Measurements from ENCODE around the gene ANAPC4. TPM values are rescaled to one million over a fixed set of nuclear protein-coding genes. Genes with fewer than 3 reads are reported as not detected.

Gene ANAPC4
- total RNA-seq, 4 donors from 2014 or later: 19.8 to 49.8 (median 27.2) TPM

GRCh38 chr4:25347473-25347872 is 29.6 kb upstream of the ANAPC4 start:
- no peak for DNase-seq (ENCODE audit: low spot score)
- ATAC-seq (ENCODE audit: low FRiP score): no peak
- TF ChIP-seq CTCF (IDR thresholded peaks at IDR 0.05): no peak

- no peak for TF ChIP-seq CTCF (IDR thresholded peaks at IDR 0.05)
- ATAC-seq (ENCODE audit: low FRiP score) (no peak), DNase-seq (ENCODE audit: low spot score) (no peak)
Observed at GRCh38 chr4:25347971-25348370, 29.1 kb upstream of the ANAPC4 start.

GRCh38 chr4:25350561-25350960 is 26.5 kb upstream of the ANAPC4 start:
- DNase-seq (ENCODE audit: low spot score) (no peak), ATAC-seq (ENCODE audit: low FRiP score) (no peak)
- no peak for TF ChIP-seq CTCF (IDR thresholded peaks at IDR 0.05)

GRCh38 chr4:25351777-25352416 is 25.2 kb upstream of the ANAPC4 start:
- ATAC-seq (ENCODE audit: low FRiP score) (no peak), DNase-seq (ENCODE audit: low spot score) (no peak)
- no peak for TF ChIP-seq CTCF (IDR thresholded peaks at IDR 0.05)

- TF ChIP-seq CTCF (IDR thresholded peaks at IDR 0.05): no peak
- ATAC-seq (ENCODE audit: low FRiP score) (no peak), DNase-seq (ENCODE audit: low spot score) (no peak)
Observed at GRCh38 chr4:25356068-25356467, 21.0 kb upstream of the ANAPC4 start.

- ATAC-seq (ENCODE audit: low FRiP score): no peak
- TF ChIP-seq CTCF (IDR thresholded peaks at IDR 0.05): no peak
Observed at GRCh38 chr4:25358515-25359275, 18.4 kb upstream of the ANAPC4 start.

GRCh38 chr4:25361253-25361652 is 15.8 kb upstream of the ANAPC4 start:
- no peak for ATAC-seq (ENCODE audit: low FRiP score)

More at GRCh38 chr4:25358515-25359275, 18.4 kb upstream of the ANAPC4 start:
- DNase-seq (ENCODE audit: low spot score): no peak

More at GRCh38 chr4:25361253-25361652, 15.8 kb upstream of the ANAPC4 start:
- DNase-seq (ENCODE audit: low spot score): no peak
- no peak for TF ChIP-seq CTCF (IDR thresholded peaks at IDR 0.05)
